IMR-90 (cell line): ENCODE measurements around the gene AMT. TPM values are rescaled to one million over a fixed set of nuclear protein-coding genes. Genes with fewer than 3 reads are reported as not detected.
A peak's percentile ranks its signal among the peaks of the same experiment; 100 is the strongest.

ENCODE experiments used
- ATAC-seq: fragments of 200-7000 bp; cut with Tn5 transposase; 2 replicates; pipeline ENCODE4 v1.9.1; 2020; ENCODE audit warnings: low read depth, mild to moderate bottlenecking, moderate library complexity
- BruUV-seq: library from RNA; stranded (reverse); fragments of 400-500 nt; replicated peaks from 2 replicates; lab custom pipeline; 2021; lab: Mats Ljungman, UMichigan
- CTCF ChIA-PET: fragments of 300-600 bp; formaldehyde crosslinking; extraction: SDS; loops from one replicate; lab custom pipeline; 2021; ENCODE audit warnings: antibody characterized with exemption; lab: Yijun Ruan, JAX
- POLR2A ChIA-PET: fragments of 300-600 bp; sonication (Branson Sonifier 250); formaldehyde crosslinking; loops from one replicate; lab custom pipeline; 2022; ENCODE audit warnings: antibody characterized with exemption; ENCODE audit not compliant: unreplicated experiment; lab: Charles Lee
- DNase-seq: peaks from one replicate; pipeline ENCODE4 v3.0.0; 2013
- H2AFZ ChIP-seq: replicated peaks from 2 replicates; pipeline ENCODE3; 2013; ENCODE audit warnings: low read length, mild to moderate bottlenecking; ENCODE audit not compliant: poor library complexity
- H2AK5ac ChIP-seq: 2 replicates; pipeline ENCODE4 v1.6.1; 2013; ENCODE audit warnings: low read depth, low read length, inconsistent platforms
- H2AK9ac ChIP-seq: replicated peaks from 2 replicates; pipeline ENCODE3; 2013; ENCODE audit warnings: mild to moderate bottlenecking, low read depth, low read length, moderate library complexity; ENCODE audit not compliant: poor library complexity
- H2BK120ac ChIP-seq: 2 replicates; pipeline ENCODE4 v1.6.1; 2013; ENCODE audit warnings: low read depth, low read length, inconsistent platforms
- H2BK15ac ChIP-seq: 3 replicates; pipeline ENCODE4 v1.6.1; 2013; ENCODE audit warnings: low read depth, low read length, inconsistent platforms
- H2BK20ac ChIP-seq: 2 replicates; pipeline ENCODE4 v1.6.1; 2013; ENCODE audit warnings: low read depth, mild to moderate bottlenecking, inconsistent platforms, low read length, moderate library complexity
- H2BK5ac ChIP-seq: 2 replicates; pipeline ENCODE4 v1.6.1; 2013; ENCODE audit warnings: mild to moderate bottlenecking, low read depth, low read length, inconsistent platforms; ENCODE audit not compliant: poor library complexity, severe bottlenecking
- H3K14ac ChIP-seq: replicated peaks from 2 replicates; pipeline ENCODE4 v1.6.1; 2013; ENCODE audit warnings: low read depth, low read length, inconsistent platforms
- H3K18ac ChIP-seq: 2 replicates; pipeline ENCODE4 v1.6.1; 2013; ENCODE audit warnings: low read depth, low read length, control low read depth
- H3K23ac ChIP-seq: 2 replicates; pipeline ENCODE4 v1.6.1; 2013; ENCODE audit warnings: low read depth, low read length, inconsistent platforms
- H3K27ac ChIP-seq: 2 replicates; pipeline ENCODE4 v1.5.1; 2013; ENCODE audit warnings: mild to moderate bottlenecking, control low read depth, low read length; ENCODE audit not compliant: insufficient read depth
- H3K27me3 ChIP-seq: 2 replicates; pipeline ENCODE4 v1.6.1; 2013; ENCODE audit warnings: low read length; ENCODE audit not compliant: control insufficient read depth, insufficient read depth
- H3K36me3 ChIP-seq: 2 replicates; pipeline ENCODE4 v1.6.1; 2013; ENCODE audit warnings: low read length, mixed read lengths; ENCODE audit not compliant: control insufficient read depth, insufficient read depth
- H3K4ac ChIP-seq: 2 replicates; pipeline ENCODE4 v1.6.1; 2013; ENCODE audit warnings: low read depth, low read length, inconsistent platforms
- H3K4me1 ChIP-seq: 2 replicates; pipeline ENCODE4 v1.6.1; 2013; ENCODE audit warnings: low read length, mixed read lengths; ENCODE audit not compliant: control insufficient read depth, insufficient read depth
- H3K4me2 ChIP-seq: 2 replicates; pipeline ENCODE4 v1.6.1; 2013; ENCODE audit warnings: low read depth, mild to moderate bottlenecking, control low read depth, low read length, moderate library complexity
- H3K4me3 ChIP-seq: 2 replicates; pipeline ENCODE4 v1.5.1; 2013; ENCODE audit warnings: low read depth, mild to moderate bottlenecking, control low read depth, low read length, moderate library complexity; ENCODE audit not compliant: insufficient read depth
- H3K56ac ChIP-seq: 2 replicates; pipeline ENCODE4 v1.6.1; 2013; ENCODE audit warnings: low read length, inconsistent platforms; ENCODE audit not compliant: insufficient read depth; ENCODE audit errors: extremely low read depth
- H3K79me1 ChIP-seq, 2 experiments: 2 replicates each; pipeline ENCODE4 v1.6.1; 2013; ENCODE audit warnings: low read length in 2 of 2, inconsistent platforms in 1 of 2, low read depth in 1 of 2
- H3K9ac ChIP-seq: 2 replicates; pipeline ENCODE4 v1.6.1; 2013; ENCODE audit warnings: low read depth, low read length, control low read depth
- H3K9me1 ChIP-seq: 2 replicates; pipeline ENCODE4 v1.6.1; 2013; ENCODE audit warnings: low read length, inconsistent platforms; ENCODE audit not compliant: insufficient read depth
- H3K9me3 ChIP-seq: 2 replicates; pipeline ENCODE4 v1.6.1; 2013; ENCODE audit warnings: low read length; ENCODE audit not compliant: control insufficient read depth, insufficient read depth
- H4K20me1 ChIP-seq: 2 replicates; pipeline ENCODE4 v1.6.1; 2013; ENCODE audit warnings: low read length, inconsistent platforms; ENCODE audit not compliant: insufficient read depth
- H4K5ac ChIP-seq: 2 replicates; pipeline ENCODE4 v1.6.1; 2013; ENCODE audit warnings: mild to moderate bottlenecking, low read depth, low read length, control low read depth
- H4K8ac ChIP-seq, 2 experiments: 2 replicates each; pipeline ENCODE4 v1.6.1; 2013; ENCODE audit warnings: low read depth in 2 of 2, low read length in 2 of 2, control low read depth in 1 of 2, inconsistent platforms in 1 of 2
- H4K91ac ChIP-seq: 2 replicates; pipeline ENCODE4 v1.6.1; 2013; ENCODE audit warnings: low read depth, low read length, inconsistent platforms; ENCODE audit not compliant: insufficient read depth
- BHLHE40 ChIP-seq: fragments of 150-350 bp; IDR thresholded peaks from 2 replicates; pipeline ENCODE4 v1.6.1; 2016; ENCODE audit warnings: mild to moderate bottlenecking, low read depth, low read length
- CHD1 ChIP-seq: IDR thresholded peaks from 2 replicates; pipeline ENCODE4 v1.6.1; 2012; ENCODE audit warnings: low read depth, low read length, improper control_type of control experiment
- FOS ChIP-seq: fragments of 150-350 bp; IDR thresholded peaks from 2 replicates; pipeline ENCODE4 v1.6.1; 2016; ENCODE audit warnings: low read depth, low read length
- MAFK ChIP-seq: IDR thresholded peaks from 2 replicates; pipeline ENCODE4 v1.6.1; 2012; ENCODE audit warnings: low read depth, low read length, improper control_type of control experiment
- NFE2L2 ChIP-seq: fragments of 150-350 bp; IDR thresholded peaks from 2 replicates; pipeline ENCODE4 v1.6.1; 2016; ENCODE audit warnings: low read depth, mild to moderate bottlenecking, low read length
- POLR2A ChIP-seq: IDR thresholded peaks from 2 replicates; pipeline ENCODE4 v1.6.1; 2012; ENCODE audit warnings: mild to moderate bottlenecking, low read depth, low read length
- RAD21 ChIP-seq: IDR thresholded peaks from 2 replicates; pipeline ENCODE4 v1.6.1; 2012; ENCODE audit warnings: low read length, improper control_type of control experiment
- RCOR1 ChIP-seq: IDR thresholded peaks from 2 replicates; pipeline ENCODE4 v1.6.1; 2012; ENCODE audit warnings: mild to moderate bottlenecking, low read length, improper control_type of control experiment; ENCODE audit not compliant: insufficient replicate concordance
- RFX5 ChIP-seq: IDR thresholded peaks from 2 replicates; pipeline ENCODE4 v1.8.0; 2012; ENCODE audit warnings: low read depth, mild to moderate bottlenecking, low read length, moderate library complexity
- WGBS, 2 experiments: methylation state at CpG; one replicate each; pipeline versions ENCODE4 v1.1.5 to v1.1.7; 2013; ENCODE audit warnings: missing lambda C conversion rate in 2 of 2; ENCODE audit not compliant: insufficient read length in 1 of 2; ENCODE audit errors: extremely low coverage in 2 of 2; 5-methylcytosine and 5-hydroxymethylcytosine counted together
- dilution Hi-C: fragments of 300-500 bp; cut with HindIII; formaldehyde crosslinking; loops from one replicate; pipeline ENCODE4 v1.14.3; 2018; ENCODE audit warnings: low sequenced_read_pairs; ENCODE audit not compliant: unreplicated experiment
- in situ Hi-C: fragments of 300-500 bp; cut with MboI; formaldehyde crosslinking; loops from 3 replicates; pipeline ENCODE4 v1.14.3; 2019; ENCODE audit warnings: low sequenced_read_pairs, inconsistent platforms, mixed read lengths
- intact Hi-C: fragments of 100-400 bp; cut with micrococcal nuclease; formaldehyde crosslinking; loops from 2 replicates; pipeline ENCODE4 v1.10.0; 2022
- polyA plus RNA-seq, 3 experiments: library from polyadenylated mRNA; depleted of rRNA; stranded (reverse); fragments of >200 nt; gene quantifications; 2 replicates each; pipeline ENCODE4 v1.2.3, GENCODE V29; 2012; ENCODE audit warnings: low replicate concordance in 1 of 3
- total RNA-seq: library from RNA; depleted of rRNA; stranded (reverse); fragments of >200 nt; gene quantifications from 2 replicates; pipeline ENCODE4 v1.2.3, GENCODE V29; 2012
- TF ChIP-seq, protein P1 (sequence below): conservative IDR thresholded peaks from 2 replicates; pipeline ENCODE4 v1.5.1; 2012; ENCODE audit warnings: mild to moderate bottlenecking, low read depth, low read length, improper control_type of control experiment
- TF ChIP-seq, protein P2 (sequence below): fragments of 150-350 bp; IDR thresholded peaks from 2 replicates; pipeline ENCODE4 v1.6.1; 2016; ENCODE audit warnings: low read depth, mild to moderate bottlenecking, low read length, moderate library complexity, borderline replicate concordance

Gene AMT
- total and polyA plus RNA-seq, 2 of the 4 experiments (the other 2 are of a cell fraction): 0.36 to 5.5 TPM

DNA sequence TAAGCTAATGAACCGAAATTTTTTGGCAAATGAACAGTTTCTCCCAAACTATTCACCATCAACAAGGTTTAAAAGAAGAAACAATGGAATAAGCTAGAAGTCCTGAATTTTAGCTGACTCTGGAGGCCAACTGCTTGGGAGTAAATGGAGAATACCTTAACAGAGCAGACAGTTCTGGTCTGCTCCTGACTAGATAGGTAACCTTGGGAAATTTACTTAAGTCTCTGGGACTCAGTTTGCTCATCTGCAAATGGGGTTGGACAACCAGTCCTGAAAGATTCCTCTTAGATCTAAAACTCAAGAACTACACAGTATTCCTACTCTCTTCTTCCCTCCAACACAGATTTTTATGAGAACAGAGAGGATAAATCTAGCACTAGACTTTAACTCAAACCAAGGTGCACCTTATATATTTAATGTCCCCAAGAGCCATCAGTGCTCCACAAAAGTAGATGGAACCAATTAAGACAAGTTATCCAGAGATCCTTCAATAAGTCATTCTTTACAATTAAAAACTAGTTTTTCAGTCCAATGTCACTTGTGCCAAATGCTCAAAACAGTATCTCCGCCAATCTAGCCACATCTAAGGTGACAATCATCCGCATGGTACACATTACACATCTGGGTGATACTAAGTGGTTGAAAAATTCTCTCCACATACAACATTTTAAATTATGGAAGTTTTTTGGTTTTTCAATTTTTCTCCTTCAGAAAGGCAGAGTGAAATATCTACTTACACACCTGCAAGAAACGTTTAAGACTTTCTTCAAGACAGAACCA is 12.0 kb downstream of the AMT start:
- ATAC-seq (no peak), DNase-seq (no peak)
- Histone ChIP-seq H2BK15ac (no peak overlapping the region), H2AK5ac (no peak overlapping the region), H3K9me1 (peaks cover 20% of the 10 kb centered on the region), H2BK20ac (no peak overlapping the region), H4K91ac (no peak overlapping the region), H2AFZ (no peak overlapping the region), H3K4me2 (peak overlapping the region; percentile 98), H4K20me1 (peaks cover 60% of the 10 kb centered on the region), H3K18ac (no peak overlapping the region), H2AK9ac (no peak overlapping the region), H3K4me3 (peak overlapping the region; percentile 78), H4K5ac (no peak overlapping the region), H3K14ac (peak overlapping the region; percentile 86; the same call in 1 of the 2 replicates), H3K27ac (no peak overlapping the region), H3K4me1 (peaks cover 9% of the 10 kb centered on the region), H3K9ac (peak overlapping the region; percentile 97; the same call in 1 of the 2 replicates), H3K36me3 (peaks cover 5% of the 10 kb centered on the region; the same call in 1 of the 2 replicates), H3K9me3 (no peaks in the 10 kb centered on the region), H2BK120ac (no peak overlapping the region), H3K56ac (peak overlapping the region; percentile 77; the same call in 1 of the 2 replicates), H3K79me1 (peaks cover 12 to 35% of the 10 kb centered on the region in 2 experiments; a peak in 3 of 4 replicates), H3K4ac (no peak overlapping the region), H3K23ac (peak overlapping the region; percentile 77), H4K8ac (no peak overlapping the region), H3K27me3 (no peaks in the 10 kb centered on the region), H2BK5ac (peak overlapping the region; percentile 7)
- dilution Hi-C loops: no loop called here
- in situ Hi-C loops: loop anchor here (5.0 kb wide), 1 partner anchor 58 kb away; no protein-coding TSS in a partner anchor
- POLR2A ChIA-PET: no interaction called here
- TSS peak; percentile 54 for BruUV-seq
- TF ChIP-seq CHD1: no peak
- no peak for TF ChIP-seq MAFK
- no peak for TF ChIP-seq RFX5
- no peak for TF ChIP-seq RAD21
- TF ChIP-seq, protein P1, sequence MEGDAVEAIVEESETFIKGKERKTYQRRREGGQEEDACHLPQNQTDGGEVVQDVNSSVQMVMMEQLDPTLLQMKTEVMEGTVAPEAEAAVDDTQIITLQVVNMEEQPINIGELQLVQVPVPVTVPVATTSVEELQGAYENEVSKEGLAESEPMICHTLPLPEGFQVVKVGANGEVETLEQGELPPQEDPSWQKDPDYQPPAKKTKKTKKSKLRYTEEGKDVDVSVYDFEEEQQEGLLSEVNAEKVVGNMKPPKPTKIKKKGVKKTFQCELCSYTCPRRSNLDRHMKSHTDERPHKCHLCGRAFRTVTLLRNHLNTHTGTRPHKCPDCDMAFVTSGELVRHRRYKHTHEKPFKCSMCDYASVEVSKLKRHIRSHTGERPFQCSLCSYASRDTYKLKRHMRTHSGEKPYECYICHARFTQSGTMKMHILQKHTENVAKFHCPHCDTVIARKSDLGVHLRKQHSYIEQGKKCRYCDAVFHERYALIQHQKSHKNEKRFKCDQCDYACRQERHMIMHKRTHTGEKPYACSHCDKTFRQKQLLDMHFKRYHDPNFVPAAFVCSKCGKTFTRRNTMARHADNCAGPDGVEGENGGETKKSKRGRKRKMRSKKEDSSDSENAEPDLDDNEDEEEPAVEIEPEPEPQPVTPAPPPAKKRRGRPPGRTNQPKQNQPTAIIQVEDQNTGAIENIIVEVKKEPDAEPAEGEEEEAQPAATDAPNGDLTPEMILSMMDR: no peak
- no peak for TF ChIP-seq RCOR1
- TF ChIP-seq BHLHE40: no peak
- TF ChIP-seq FOS: no peak
- TF ChIP-seq POLR2A: no peak
- TF ChIP-seq NFE2L2: no peak
- TF ChIP-seq, protein P2, sequence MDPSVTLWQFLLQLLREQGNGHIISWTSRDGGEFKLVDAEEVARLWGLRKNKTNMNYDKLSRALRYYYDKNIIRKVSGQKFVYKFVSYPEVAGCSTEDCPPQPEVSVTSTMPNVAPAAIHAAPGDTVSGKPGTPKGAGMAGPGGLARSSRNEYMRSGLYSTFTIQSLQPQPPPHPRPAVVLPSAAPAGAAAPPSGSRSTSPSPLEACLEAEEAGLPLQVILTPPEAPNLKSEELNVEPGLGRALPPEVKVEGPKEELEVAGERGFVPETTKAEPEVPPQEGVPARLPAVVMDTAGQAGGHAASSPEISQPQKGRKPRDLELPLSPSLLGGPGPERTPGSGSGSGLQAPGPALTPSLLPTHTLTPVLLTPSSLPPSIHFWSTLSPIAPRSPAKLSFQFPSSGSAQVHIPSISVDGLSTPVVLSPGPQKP: no peak
- CTCF ChIA-PET: interaction anchor here (0.6 kb wide), 1 partner anchor 11 kb away, joined by 3 read pairs; no protein-coding TSS in a partner anchor
- no CpG with 5 or more reads among the region's 4 CpGs for WGBS, 2 experiments
- intact Hi-C loops: loop anchor here (2.0 to 5.0 kb wide), 3 partner anchors 47 to 262 kb away; partner anchors contain the start of genes APEH and USP4
